GM18861 (cell line): ENCODE measurements around the gene HOXA6.

ENCODE experiments used
- ATAC-seq: cut with Tn5 transposase; IDR thresholded peaks from one replicate; pipeline ENCODE4 v1.9.1; 2021; ENCODE audit not compliant: unreplicated experiment

The HOXA6 gene

GRCh38 chr7:27162561-27163287, 15.2 kb upstream of the HOXA6 start:
- no peak for ATAC-seq

- ATAC-seq = no peak
Measured at GRCh38 chr7:27161721-27162560, 14.4 kb upstream of the HOXA6 start.

GRCh38 chr7:27161214-27161720, 13.7 kb upstream of the HOXA6 start:
- no peak for ATAC-seq

- ATAC-seq = peak; percentile 47
Measured at GRCh38 chr7:27160546-27161213, 13.1 kb upstream of the HOXA6 start.

- ATAC-seq = no peak
Measured at GRCh38 chr7:27160145-27160545, 12.6 kb upstream of the HOXA6 start.

GRCh38 chr7:27159266-27160144, 11.9 kb upstream of the HOXA6 start:
- no peak for ATAC-seq

- no peak for ATAC-seq
Measured at GRCh38 chr7:27158436-27159265, 11.1 kb upstream of the HOXA6 start.

- no peak for ATAC-seq
Measured at GRCh38 chr7:27157702-27158431, 10.3 kb upstream of the HOXA6 start.

- no peak for ATAC-seq
Measured at GRCh38 chr7:27156916-27157701, 9.5 kb upstream of the HOXA6 start.

GRCh38 chr7:27156508-27156898, 8.9 kb upstream of the HOXA6 start, which contains the start of gene HOXA7:
TSS of gene HOXA7 (minus strand) at chr7:27156675. CDS start at chr7:27156545, 130 bp downstream.
- ATAC-seq = no peak

- no peak for ATAC-seq
Measured at GRCh38 chr7:27155816-27156507, 8.4 kb upstream of the HOXA6 start.

GRCh38 chr7:27154901-27155815, 7.6 kb upstream of the HOXA6 start:
- ATAC-seq = no peak

GRCh38 chr7:27154369-27154768, 6.8 kb upstream of the HOXA6 start:
- no peak for ATAC-seq

- no peak for ATAC-seq
Measured at GRCh38 chr7:27153526-27153925, 6.0 kb upstream of the HOXA6 start.

GRCh38 chr7:27152816-27153442, 5.4 kb upstream of the HOXA6 start:
- no peak for ATAC-seq
